ENCODE results near the gene SUV39H2.
A peak's percentile ranks its signal among the peaks of the same experiment; 100 is the strongest.
"Not testable (repeated sequence)": the region's sequence is repeated elsewhere in the genome, so short reads cannot be mapped to it uniquely, and the experiment has no call there.

SUV39H2 gene

DNA sequence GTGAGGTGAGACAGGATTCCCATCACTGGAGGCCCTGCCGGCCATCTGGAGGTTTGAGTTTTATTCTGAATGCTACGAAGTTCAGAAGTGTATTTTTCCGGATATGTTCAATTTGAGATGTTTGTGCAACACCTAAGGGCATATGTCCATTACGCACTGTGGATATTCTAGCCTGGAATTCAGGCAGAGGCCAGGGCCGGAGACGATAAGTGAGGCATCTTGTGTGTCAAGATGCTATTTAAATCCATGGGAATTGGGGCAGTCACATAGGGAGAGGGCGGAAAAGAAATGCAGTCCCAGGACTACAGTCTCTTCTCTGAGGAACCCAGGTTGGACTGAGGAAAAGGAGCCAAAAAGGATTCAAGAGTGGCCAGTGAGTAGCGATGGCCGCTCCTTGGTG, 1.9 kb upstream of the SUV39H2 start:
- DNase-seq (ENCODE audit: low read depth): no peak

DNA sequence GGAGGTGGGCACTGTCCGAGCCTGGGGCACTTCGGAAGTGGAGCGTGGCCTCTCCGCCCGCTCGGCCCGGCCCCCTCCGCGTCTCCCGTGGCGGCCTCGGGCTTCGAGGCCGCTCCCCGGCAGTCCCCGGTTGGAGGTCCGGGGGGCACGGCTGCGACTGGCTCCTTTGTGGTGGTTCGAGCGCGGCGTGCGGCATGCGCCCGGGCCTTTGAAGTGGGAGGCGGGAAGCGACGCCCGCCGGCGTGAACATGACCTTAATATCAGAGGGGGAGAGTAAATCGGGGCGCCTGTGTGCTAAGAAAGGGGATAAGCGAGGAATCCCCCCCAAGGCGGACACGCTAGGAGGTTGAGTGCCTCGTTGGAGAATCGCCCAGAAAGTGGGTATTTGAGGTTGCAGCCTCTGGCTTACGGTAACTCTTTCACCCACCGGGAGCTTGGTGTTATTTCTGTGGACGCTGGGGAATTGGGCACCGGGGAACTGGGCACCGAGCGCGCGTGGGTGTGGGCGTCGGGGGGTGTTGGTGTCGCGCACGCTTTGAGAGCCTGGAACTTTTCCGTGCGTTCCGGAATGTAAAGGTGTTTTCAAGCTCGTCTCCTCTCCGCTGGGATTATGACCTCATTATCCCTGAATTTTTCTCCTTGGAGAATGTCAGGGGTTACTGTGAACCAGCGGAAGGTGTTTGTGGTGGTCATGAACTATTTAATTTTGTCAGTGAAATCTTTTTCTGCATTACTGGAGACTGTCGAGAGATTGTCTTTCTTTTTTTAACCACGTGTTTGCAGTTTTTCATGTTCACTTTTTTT, 660 bp downstream of the SUV39H2 start:
- peak; percentile 10 for DNase-seq (ENCODE audit: low read depth)

DNA sequence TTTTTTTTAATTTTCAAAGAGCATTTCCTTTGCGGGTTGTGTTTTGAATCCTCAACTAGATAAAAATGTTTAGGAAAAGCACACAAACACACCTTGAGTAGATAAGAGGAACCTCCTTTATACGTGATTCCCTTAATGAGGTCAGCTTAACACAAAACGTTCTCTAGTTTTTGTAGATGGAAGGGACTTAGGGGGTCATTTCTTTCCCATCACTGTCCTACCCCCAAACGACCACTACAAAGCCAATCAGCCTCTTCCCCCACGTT, 1.2 kb downstream of the SUV39H2 start:
- no peak for DNase-seq (ENCODE audit: low read depth)

DNA sequence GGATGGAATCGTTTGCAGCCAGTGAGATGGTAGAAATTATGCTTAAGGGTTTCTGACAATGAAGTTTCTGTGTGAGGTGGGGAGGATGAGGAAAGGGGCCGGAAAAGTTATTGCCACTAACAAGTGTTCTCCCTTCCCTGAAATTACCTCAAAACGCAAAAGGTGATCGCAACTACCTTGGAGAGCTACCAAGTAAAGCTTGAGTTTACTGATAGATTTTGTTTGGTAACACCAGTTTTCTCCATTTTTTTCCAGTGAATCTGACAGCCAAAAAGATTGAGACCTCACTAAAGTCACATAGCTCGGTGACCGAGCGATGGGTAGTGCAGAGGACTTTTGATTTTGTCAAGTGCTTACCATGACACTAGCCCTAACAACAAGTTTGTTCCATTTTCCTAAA, 1.6 kb downstream of the SUV39H2 start:
- no peak for DNase-seq (ENCODE audit: low read depth)

DNA sequence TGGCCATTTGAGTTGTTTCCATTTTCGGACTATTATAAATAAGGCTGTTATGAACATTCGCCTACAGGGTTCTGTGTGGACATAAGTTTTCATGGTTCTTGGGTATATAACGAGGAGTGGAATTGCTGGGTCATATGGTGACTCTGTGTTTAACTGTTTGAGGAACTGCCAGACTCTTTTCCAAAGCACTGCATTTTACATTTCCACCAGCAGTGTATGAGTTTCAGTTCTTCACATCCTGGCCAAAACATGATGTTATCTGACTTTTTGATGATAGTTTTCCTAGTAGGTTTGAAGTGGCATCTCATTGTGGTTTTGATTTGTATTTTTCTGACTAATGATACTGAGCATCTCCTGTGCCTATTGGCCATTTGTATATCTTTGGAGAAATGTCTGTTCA, 5.4 kb downstream of the SUV39H2 start:
- DNase-seq (ENCODE audit: low read depth): no peak

DNA sequence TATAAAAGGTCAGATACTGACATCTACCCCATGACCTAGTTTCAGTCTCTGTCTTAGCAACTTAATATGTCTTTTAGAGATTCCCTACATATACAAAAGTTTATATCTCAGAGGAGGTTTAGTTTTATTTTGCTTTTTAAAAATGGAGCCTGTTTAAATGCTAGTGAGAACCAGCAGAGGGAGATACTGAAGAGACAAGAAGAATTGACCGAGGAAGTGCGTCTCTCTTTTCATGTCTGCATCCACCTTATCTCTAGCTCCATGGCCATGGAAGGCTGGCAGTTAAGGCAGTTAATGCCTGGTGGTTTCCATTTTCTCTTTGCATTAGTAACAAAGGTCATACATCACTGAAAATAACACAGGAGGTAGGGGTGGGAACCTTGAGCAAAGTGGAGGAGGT, 10.7 kb downstream of the SUV39H2 start:
- DNase-seq (ENCODE audit: low read depth): no peak

DNA sequence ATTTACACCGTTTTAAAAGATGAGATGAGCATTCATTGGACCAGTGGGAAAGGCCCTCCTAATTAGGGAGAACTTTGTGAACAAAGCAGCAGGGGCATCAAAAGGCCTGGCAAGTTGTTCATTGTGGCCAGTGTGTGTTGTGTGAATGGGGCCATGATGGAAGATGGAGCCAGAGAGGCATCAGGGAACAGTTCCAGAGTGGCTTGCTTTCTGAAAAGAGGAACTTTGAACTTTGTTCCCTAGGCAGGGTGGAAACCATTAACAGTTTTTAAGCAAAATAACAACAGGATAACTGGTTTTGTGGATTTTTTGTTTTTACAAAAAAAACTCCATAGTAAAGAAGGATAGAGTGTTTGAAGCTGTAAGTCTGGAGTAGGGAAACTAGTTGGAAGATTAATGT, 12.5 kb downstream of the SUV39H2 start:
- DNase-seq (ENCODE audit: low read depth): no peak

DNA sequence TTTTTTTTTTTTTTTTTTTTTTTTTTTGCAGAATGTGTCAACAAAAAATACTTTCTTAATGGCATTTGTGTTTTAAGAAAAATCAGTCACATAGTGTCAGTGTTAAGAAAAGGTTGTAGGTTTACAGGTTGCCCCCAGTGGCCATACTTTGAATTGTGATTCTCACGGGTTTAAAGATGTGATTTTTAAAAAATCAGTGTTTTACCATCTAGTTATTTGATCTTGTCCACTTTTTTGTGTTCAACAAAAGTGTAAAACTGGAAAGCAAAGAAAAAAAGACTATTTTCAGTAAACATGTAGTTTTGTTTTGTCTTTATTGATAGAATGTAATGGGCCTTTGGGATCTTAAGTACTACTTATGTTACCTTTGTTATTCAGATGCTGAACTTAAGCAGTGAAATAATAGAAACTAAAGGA, 25.7 kb downstream of the SUV39H2 start:
- DNase-seq (ENCODE audit: low read depth): peak; percentile 3

DNA sequence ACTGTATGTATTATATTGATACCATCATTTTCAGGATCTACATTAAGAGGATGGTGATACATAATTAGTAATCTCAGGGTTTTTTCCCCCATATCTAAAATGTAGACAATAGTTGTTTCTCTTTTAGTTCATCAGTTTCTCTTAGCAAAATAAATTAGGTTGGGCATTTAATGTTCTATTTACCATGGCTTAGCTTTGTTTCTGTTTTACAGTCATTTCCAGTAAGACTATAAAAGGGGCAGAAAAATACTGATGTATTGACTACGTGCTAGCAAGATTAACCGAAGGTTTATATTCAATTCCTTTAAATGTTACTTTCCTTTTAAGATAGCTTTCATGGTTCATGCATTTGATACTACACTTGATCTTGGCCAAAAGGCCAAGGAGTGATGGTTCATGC, 26.2 kb downstream of the SUV39H2 start:
- DNase-seq (ENCODE audit: low read depth): no peak

DNA sequence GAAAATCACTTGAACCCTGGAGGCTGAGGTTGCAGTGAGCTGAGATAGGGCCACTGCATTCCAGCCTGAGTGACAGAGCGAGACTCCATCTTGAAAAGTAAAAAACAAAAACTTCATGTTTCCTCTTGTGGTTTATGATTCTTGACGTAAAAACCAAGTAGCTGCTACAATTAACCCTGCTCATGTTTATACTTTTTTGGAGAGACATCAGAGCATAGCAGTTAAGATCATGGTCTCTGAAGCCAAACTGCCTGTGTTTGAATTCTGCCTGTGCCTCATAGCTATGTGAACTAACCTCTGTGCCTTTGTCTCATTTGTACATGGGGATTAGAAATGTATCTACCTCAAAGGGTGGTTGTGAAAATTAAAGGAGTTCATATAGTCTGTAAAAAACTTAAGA, 27.2 kb downstream of the SUV39H2 start:
- no peak for DNase-seq (ENCODE audit: low read depth)

DNA sequence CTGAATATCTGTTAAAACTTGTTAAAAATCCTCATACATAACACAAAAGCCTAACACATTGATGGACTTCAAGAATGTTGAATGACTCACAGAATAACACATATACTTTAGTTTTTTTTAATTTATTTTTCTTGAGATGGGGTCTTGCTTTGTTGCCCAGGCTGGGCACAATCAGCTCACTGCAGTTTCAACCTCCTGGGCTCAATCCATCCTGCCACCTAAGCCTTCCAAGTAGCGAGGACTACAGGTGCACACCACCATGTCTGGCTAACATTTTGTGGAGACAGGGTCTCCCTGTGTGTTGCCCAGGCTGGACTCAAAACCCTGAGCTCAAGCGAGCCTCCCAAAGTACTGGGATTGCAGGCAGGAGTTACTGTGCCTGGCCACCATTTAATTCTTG, 28.1 kb downstream of the SUV39H2 start:
- DNase-seq (ENCODE audit: low read depth): no peak

DNA sequence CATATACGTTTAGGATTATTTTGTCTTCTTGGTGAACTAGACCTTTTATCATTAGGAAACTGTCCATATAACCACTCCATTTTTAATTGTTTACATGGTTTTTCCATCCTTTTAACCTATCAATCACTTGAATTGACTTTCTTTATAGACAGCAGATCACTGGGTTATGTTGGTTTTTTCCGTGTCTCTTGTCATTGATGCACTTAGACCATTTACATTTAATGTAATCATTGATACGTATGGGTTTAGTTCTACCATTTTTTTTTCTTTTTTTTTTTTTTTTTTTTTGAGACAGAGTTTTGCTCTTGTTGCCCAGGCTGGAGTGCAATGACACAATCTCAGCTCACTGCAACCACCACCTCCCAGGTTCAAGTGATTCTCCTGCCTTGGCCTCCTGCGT, 28.9 kb downstream of the SUV39H2 start:
- not testable (repeated sequence) for DNase-seq (ENCODE audit: low read depth)

DNA sequence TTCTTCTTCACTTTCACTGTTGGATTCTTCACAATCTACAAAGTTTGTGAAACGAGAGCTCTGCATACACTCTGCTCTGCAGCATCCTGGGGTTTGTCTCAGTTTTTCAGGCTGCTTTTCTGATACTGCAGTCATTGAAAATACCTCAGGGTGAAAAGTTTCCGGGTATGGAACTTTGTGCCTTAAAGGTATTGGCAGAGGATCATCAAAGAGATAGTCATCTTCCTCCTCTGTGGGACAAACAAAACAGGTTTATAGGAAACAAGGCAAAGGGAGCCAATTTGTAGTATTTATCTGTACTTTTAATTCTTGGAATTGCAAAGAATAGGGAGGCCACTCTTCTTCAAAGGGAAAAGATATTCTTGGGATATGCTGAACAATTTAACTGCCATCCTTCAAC, 30.4 kb downstream of the SUV39H2 start:
- no peak for DNase-seq (ENCODE audit: low read depth)

DNA sequence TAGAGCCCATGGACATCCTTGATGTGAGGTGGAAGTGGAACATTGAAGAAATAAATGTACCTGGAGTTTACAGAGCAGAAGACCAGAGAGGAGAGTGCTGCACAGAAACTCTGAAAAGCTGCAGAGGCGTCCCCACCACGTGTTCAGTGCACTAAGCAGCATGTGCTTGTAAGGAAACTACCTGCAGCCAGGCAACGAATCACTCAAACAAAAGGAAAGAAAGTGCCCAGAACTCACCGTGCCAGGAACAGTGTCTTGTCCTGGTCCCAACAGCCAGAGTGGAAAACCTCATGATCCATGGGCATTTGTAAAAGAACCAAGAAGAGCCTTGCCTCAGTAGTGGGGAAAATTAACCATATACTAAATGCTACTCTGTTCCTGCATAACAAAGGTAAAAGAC, 32.3 kb downstream of the SUV39H2 start:
- DNase-seq (ENCODE audit: low read depth): no peak

DNA sequence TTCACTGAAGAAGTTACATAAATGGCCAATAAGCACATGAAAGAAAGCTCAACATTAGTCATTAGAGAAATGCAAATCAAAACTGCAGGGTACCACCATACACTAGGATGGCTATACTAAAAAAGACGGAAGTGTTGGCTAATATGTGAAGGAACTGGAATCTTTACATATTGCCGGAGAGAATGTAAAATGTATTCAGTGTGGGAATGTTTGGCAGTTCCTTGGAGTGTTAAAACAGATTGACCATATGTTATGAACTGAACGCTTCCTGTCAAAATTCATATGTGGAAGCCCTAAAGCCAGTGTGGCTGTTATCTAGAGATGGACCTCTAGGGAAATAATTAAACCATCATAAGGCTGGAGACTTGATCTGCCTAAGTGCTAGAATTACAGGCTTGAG, 33.1 kb downstream of the SUV39H2 start:
- no peak for DNase-seq (ENCODE audit: low read depth)

DNA sequence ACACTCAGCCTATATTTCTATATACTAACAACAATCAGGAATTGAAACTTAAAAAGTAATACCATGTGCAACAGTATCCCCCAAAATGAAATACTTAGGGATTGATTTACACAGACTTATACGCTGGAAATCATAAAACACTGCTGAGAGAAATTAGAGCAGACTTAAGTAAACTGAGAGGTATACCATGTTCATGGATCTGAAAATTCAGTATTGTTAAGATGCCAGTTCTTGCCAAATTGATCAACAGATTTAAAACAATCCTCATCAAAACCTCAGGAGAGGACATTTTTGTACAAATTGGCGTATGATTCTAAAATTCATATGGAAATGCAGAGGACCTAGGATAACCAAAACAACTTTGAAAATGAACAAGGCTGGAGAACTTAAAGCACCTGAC, 37.9 kb downstream of the SUV39H2 start:
- no peak for DNase-seq (ENCODE audit: low read depth)

DNA sequence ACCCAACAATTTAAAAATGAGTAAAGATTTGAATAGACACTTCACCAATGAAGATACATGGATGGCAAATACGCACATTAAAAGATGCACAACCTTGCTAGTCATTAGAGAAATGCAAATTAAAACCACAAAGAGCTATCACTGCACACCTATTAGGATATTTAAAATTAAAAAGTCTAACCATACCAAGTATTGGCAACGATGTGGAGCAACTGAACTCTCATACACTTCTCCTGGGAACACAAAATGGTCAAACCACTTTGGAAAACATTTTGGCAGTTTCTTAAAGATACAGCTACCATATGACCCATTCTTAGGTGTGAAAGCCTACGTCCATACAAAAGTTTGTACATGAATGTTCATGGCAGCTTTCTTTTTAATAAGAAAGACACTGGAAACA, 39.2 kb downstream of the SUV39H2 start:
- DNase-seq (ENCODE audit: low read depth): no peak

DNA sequence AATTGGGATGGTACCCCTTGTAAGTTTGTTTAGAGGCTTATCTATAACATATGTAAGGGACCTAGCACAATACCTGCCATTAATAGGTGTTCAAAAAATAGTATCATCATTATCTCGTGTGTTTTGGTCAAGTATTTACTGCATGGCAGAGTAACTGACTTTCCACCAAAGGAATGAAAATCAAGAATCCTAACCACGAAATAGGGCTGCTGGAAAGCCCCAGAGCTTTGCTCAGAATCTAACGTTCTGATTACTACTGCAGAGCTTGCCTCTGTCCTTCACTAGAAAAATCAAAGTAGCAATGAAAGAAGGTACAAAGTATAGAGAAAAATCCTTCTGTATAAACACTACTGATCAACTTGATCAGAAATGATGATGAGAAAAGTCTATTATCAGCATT, 40.3 kb downstream of the SUV39H2 start:
- DNase-seq (ENCODE audit: low read depth): no peak

DNA sequence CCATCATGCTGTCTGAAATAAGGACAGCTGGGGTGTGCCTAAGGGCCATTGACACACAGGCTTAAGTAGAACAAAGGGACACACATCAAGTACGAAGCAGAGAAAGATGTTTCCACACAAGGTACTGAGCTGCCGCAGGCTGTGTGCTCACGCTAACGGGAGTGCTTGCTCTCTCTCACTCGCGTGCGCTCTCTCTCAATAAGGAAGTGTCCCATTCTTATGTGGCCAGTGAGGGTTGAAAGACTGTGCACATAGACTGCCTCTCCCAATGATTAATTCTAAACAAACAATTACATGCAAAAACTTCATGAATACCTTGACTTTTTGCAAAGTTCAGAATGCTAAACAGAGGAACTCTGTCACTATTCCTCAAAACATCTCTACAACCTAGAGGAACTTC, 45.3 kb downstream of the SUV39H2 start:
- DNase-seq (ENCODE audit: low read depth): no peak

DNA sequence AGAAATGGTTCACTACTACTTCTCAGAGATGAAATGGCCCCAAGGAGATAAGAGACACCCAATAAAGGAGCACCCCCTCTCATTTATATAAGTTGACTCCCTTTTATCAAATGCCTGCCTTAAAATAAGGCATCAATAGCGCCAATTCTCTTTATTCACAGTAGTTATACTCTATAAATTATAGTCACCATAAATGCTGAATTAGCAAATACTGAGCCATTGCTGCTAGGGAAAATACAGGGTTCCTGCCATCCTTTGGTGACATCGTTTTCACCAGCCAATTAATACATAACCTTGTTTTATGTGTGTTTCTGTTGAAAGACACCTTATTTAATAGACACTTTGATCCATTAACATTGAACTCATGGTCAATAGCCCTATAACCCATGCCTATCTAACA, 46.6 kb downstream of the SUV39H2 start:
- no peak for DNase-seq (ENCODE audit: low read depth)

DNA sequence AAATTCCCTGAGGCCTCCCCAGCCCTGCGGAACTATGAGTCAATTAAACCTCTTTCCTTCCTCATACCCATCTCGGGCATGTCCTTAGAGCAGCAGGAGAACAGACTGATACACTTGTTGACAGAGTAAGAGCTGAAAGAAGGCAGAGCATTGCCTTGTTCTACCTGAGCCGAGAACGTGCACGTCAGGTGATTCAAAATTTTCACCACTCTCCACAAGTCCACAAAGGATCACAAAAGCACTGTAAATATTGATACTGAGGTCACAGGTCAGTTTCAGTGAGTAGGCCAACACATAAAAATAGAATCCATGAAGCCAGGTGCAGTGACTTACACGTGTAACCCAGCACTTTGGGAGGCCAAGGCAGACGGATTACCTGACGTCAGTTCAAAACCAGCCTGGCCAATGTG, 47.4 kb downstream of the SUV39H2 start:
- DNase-seq (ENCODE audit: low read depth): no peak

DNA sequence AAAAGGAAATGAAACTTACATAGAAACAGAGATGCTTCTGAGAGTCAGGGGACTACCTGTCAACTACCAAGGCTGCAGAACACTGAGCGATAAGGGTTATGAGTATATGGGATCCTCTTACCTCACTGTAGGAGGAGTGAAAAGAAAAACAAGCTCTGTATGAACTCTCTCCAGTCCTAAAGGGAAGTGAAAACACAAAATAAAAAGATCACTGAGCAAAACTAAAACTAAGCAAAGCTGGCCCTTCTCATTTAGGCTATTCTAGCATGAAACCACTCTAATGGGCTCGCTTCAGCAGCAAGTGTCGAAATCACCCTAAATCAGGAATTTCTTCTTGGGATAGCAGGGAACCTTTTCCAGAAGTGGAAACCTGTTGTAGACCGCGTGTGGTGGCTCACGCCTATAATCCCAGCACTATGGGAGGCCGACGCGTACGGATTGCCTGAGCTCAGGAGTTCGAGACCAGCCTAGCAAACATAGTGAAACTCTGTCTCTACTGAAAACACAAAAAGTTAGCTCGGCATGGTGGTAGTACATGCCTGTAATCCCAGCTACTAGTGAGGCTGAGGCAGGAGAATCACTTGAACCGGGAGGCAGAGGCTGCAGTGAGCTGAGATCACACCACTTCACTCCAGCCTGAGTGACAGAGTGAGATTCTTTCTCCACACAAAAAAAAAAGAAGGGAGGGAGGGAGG, 48.2 kb downstream of the SUV39H2 start:
- DNase-seq (ENCODE audit: low read depth): no peak

DNA sequence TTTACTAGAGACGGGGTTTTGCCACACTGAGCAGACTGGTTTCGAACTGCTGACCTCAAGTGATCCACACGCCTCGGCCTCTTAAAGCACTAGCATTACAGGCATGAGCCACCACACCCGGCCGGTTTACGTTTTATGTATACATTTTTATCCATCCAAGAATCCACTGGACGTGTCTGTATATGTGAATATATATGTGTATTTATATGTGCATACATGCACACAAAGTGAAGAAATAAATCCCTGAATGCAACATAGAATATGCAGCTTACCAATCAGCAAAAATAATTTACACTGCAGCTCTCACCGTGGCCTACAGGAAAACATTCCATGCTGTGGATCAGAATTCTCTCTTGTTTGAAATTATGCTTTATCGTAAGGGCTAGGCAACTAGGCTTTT, 51.9 kb downstream of the SUV39H2 start:
- no peak for DNase-seq (ENCODE audit: low read depth)

DNA sequence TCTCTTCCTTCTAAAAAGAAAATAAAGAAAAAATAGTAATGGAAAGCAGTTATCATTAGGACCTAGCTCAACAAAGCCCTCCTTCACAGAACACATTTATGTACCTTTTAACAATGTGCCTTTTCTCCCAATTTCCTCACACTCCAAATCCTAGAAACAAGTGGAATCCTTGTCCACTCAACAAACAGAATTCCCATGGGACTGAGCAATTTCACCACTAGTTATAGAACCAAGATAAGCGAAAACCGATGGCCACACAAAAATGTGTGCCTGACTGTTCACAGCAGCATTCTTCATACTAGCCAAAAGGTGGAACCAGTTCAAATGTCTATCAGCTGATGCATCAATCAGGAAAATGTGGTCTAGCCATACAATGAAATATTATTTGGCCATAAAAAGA, 57.9 kb downstream of the SUV39H2 start:
- no peak for DNase-seq (ENCODE audit: low read depth)

All from activated gamma-delta T cell treated with anti-CD3 and anti-CD28 coated beads, Interleukin-2, amount 50 U/mL, for 16 hours (primary cell).